ENCODE measurements around the gene LSR.
A peak's percentile ranks its signal among the peaks of the same experiment; 100 is the strongest.

The LSR gene

GRCh38 chr19:35266520-35267352 lies 17.9 kb downstream of the LSR start:
- peak overlapping the region; percentile 93 for H3K4me3 ChIP-seq (ENCODE audit: low read length)
- H3K4me1 ChIP-seq (ENCODE audit: control insufficient read depth, insufficient read depth, low read length), result peaks cover 7% of the 10 kb centered on the region
- H3K27me3 ChIP-seq (ENCODE audit: control insufficient read depth, insufficient read depth, low read length), result peaks cover 26% of the 10 kb centered on the region
- peak overlapping the region; percentile 99 for H3K9ac ChIP-seq (ENCODE audit: low read depth, low read length)
- no peaks in the 10 kb centered on the region for H3K9me3 ChIP-seq (replicated peaks; ENCODE audit: low read length)
- H3K36me3 ChIP-seq (ENCODE audit: insufficient read depth, low read length), result peaks cover 17% of the 10 kb centered on the region
- H3K4me2 ChIP-seq (ENCODE audit: low read length), result peak overlapping the region; percentile 91

GRCh38 chr19:35267353-35267817 lies 18.6 kb downstream of the LSR start:
- peak overlapping the region; percentile 93 for H3K4me3 ChIP-seq (ENCODE audit: low read length)
- H3K27me3 ChIP-seq (ENCODE audit: control insufficient read depth, insufficient read depth, low read length), result peaks cover 19% of the 10 kb centered on the region
- peaks cover 7% of the 10 kb centered on the region for H3K4me1 ChIP-seq (ENCODE audit: control insufficient read depth, insufficient read depth, low read length)
- peaks cover 23% of the 10 kb centered on the region for H3K36me3 ChIP-seq (ENCODE audit: insufficient read depth, low read length)
- no peaks in the 10 kb centered on the region for H3K9me3 ChIP-seq (replicated peaks; ENCODE audit: low read length)
- peak overlapping the region; percentile 91 for H3K4me2 ChIP-seq (ENCODE audit: low read length)
- peak overlapping the region; percentile 99 for H3K9ac ChIP-seq (ENCODE audit: low read depth, low read length)

GRCh38 chr19:35267818-35268535 lies 19.2 kb downstream of the LSR start:
- no peaks in the 10 kb centered on the region for H3K9me3 ChIP-seq (replicated peaks; ENCODE audit: low read length)
- peaks cover 13% of the 10 kb centered on the region for H3K27me3 ChIP-seq (ENCODE audit: control insufficient read depth, insufficient read depth, low read length)
- peak overlapping the region; percentile 91 for H3K4me2 ChIP-seq (ENCODE audit: low read length)
- peaks cover 7% of the 10 kb centered on the region for H3K4me1 ChIP-seq (ENCODE audit: control insufficient read depth, insufficient read depth, low read length)
- peak overlapping the region; percentile 93 for H3K4me3 ChIP-seq (ENCODE audit: low read length)
- H3K9ac ChIP-seq (ENCODE audit: low read depth, low read length), result peak overlapping the region; percentile 99
- peaks cover 25% of the 10 kb centered on the region for H3K36me3 ChIP-seq (ENCODE audit: insufficient read depth, low read length)

GRCh38 chr19:35268536-35269437 lies 20.0 kb downstream of the LSR start, which contains the start of gene USF2:
TSS of gene USF2 (plus strand) at chr19:35268962. CDS start at chr19:35269102, 140 bp downstream.
- Histone ChIP-seq H3K4me3 (ENCODE audit: low read length) (peak within 1 kb of the TSS; percentile 93), H3K27me3 (ENCODE audit: control insufficient read depth, insufficient read depth, low read length) (peaks cover 10% of the 10 kb centered on the region), H3K4me2 (ENCODE audit: low read length) (peak within 1 kb of the TSS; percentile 91), H3K9ac (ENCODE audit: low read depth, low read length) (peak within 1 kb of the TSS; percentile 99), H3K36me3 (ENCODE audit: insufficient read depth, low read length) (peaks cover 31% of the 10 kb centered on the region), H3K9me3 (replicated peaks; ENCODE audit: low read length) (no peaks in the 10 kb centered on the region), H3K4me1 (ENCODE audit: control insufficient read depth, insufficient read depth, low read length) (peaks cover 7% of the 10 kb centered on the region)

GRCh38 chr19:35269438-35270117 lies 20.8 kb downstream of the LSR start:
- Histone ChIP-seq H3K4me1 (ENCODE audit: control insufficient read depth, insufficient read depth, low read length) (peaks cover 7% of the 10 kb centered on the region), H3K27me3 (ENCODE audit: control insufficient read depth, insufficient read depth, low read length) (peaks cover 3% of the 10 kb centered on the region), H3K36me3 (ENCODE audit: insufficient read depth, low read length) (peaks cover 34% of the 10 kb centered on the region), H3K4me2 (ENCODE audit: low read length) (peak overlapping the region; percentile 83), H3K9ac (ENCODE audit: low read depth, low read length) (peak overlapping the region; percentile 83), H3K4me3 (ENCODE audit: low read length) (peak overlapping the region; percentile 84), H3K9me3 (replicated peaks; ENCODE audit: low read length) (no peaks in the 10 kb centered on the region)

GRCh38 chr19:35270381-35270811 lies 21.6 kb downstream of the LSR start:
- H3K4me1 ChIP-seq (ENCODE audit: control insufficient read depth, insufficient read depth, low read length), result peaks cover 7% of the 10 kb centered on the region
- H3K4me2 ChIP-seq (ENCODE audit: low read length), result peak overlapping the region; percentile 83
- peaks cover 36% of the 10 kb centered on the region for H3K36me3 ChIP-seq (ENCODE audit: insufficient read depth, low read length)
- H3K9me3 ChIP-seq (replicated peaks; ENCODE audit: low read length), result no peaks in the 10 kb centered on the region
- H3K27me3 ChIP-seq (ENCODE audit: control insufficient read depth, insufficient read depth, low read length), result no peaks in the 10 kb centered on the region
- no peak overlapping the region for H3K4me3 ChIP-seq (ENCODE audit: low read length)
- no peak overlapping the region for H3K9ac ChIP-seq (ENCODE audit: low read depth, low read length)

- Histone ChIP-seq H3K4me2 (ENCODE audit: low read length) (no peak overlapping the region), H3K9me3 (replicated peaks; ENCODE audit: low read length) (no peaks in the 10 kb centered on the region), H3K36me3 (ENCODE audit: insufficient read depth, low read length) (peaks cover 46% of the 10 kb centered on the region), H3K4me1 (ENCODE audit: control insufficient read depth, insufficient read depth, low read length) (peaks cover 3% of the 10 kb centered on the region), H3K9ac (ENCODE audit: low read depth, low read length) (no peak overlapping the region), H3K27me3 (ENCODE audit: control insufficient read depth, insufficient read depth, low read length) (no peaks in the 10 kb centered on the region), H3K4me3 (ENCODE audit: low read length) (no peak overlapping the region)
Observed at GRCh38 chr19:35271546-35271945, 22.7 kb downstream of the LSR start.

GRCh38 chr19:35272122-35272719 lies 23.4 kb downstream of the LSR start:
- H3K4me3 ChIP-seq (ENCODE audit: low read length), result no peak overlapping the region
- no peaks in the 10 kb centered on the region for H3K27me3 ChIP-seq (ENCODE audit: control insufficient read depth, insufficient read depth, low read length)
- H3K9me3 ChIP-seq (replicated peaks; ENCODE audit: low read length), result no peaks in the 10 kb centered on the region
- peaks cover 52% of the 10 kb centered on the region for H3K36me3 ChIP-seq (ENCODE audit: insufficient read depth, low read length)
- H3K9ac ChIP-seq (ENCODE audit: low read depth, low read length), result no peak overlapping the region
- no peak overlapping the region for H3K4me2 ChIP-seq (ENCODE audit: low read length)
- peaks cover 3% of the 10 kb centered on the region for H3K4me1 ChIP-seq (ENCODE audit: control insufficient read depth, insufficient read depth, low read length)

GRCh38 chr19:35272954-35273649 lies 24.3 kb downstream of the LSR start:
- Histone ChIP-seq H3K4me3 (ENCODE audit: low read length) (no peak overlapping the region), H3K9me3 (replicated peaks; ENCODE audit: low read length) (no peaks in the 10 kb centered on the region), H3K4me2 (ENCODE audit: low read length) (no peak overlapping the region), H3K4me1 (ENCODE audit: control insufficient read depth, insufficient read depth, low read length) (peaks cover 3% of the 10 kb centered on the region), H3K27me3 (ENCODE audit: control insufficient read depth, insufficient read depth, low read length) (no peaks in the 10 kb centered on the region), H3K36me3 (ENCODE audit: insufficient read depth, low read length) (peaks cover 52% of the 10 kb centered on the region), H3K9ac (ENCODE audit: low read depth, low read length) (no peak overlapping the region)

All from skeletal muscle satellite cell (primary cell).